ENCODE results near the gene PPL.
A peak's percentile ranks its signal among the peaks of the same experiment; 100 is the strongest.
"Not testable (repeated sequence)": the region's sequence is repeated elsewhere in the genome, so short reads cannot be mapped to it uniquely, and the experiment has no call there.

The PPL gene

GRCh38 chr16:4968879-4969483, 32.0 kb upstream of the PPL start:
- H3K27me3 ChIP-seq (ENCODE audit: control insufficient read depth, insufficient read depth, low read length), result no peaks in the 10 kb centered on the region
- no peaks in the 10 kb centered on the region for H3K4me1 ChIP-seq (ENCODE audit: control insufficient read depth, insufficient read depth, low read length)
- H3K4me3 ChIP-seq (ENCODE audit: low read length), result no peak overlapping the region
- H3K27ac ChIP-seq (ENCODE audit: low read depth, low read length), result no peak overlapping the region
- no peak overlapping the region for H3K9ac ChIP-seq (ENCODE audit: low read length)
- no peaks in the 10 kb centered on the region for H3K36me3 ChIP-seq (ENCODE audit: control insufficient read depth, insufficient read depth, low read length)

GRCh38 chr16:4968278-4968677, 31.3 kb upstream of the PPL start:
- not testable (repeated sequence) for H3K4me3 ChIP-seq (ENCODE audit: low read length); H3K36me3 ChIP-seq (ENCODE audit: control insufficient read depth, insufficient read depth, low read length); H3K27ac ChIP-seq (ENCODE audit: low read depth, low read length); H3K27me3 ChIP-seq (ENCODE audit: control insufficient read depth, insufficient read depth, low read length); H3K4me1 ChIP-seq (ENCODE audit: control insufficient read depth, insufficient read depth, low read length); H3K9ac ChIP-seq (ENCODE audit: low read length)

GRCh38 chr16:4966736-4967453, 29.9 kb upstream of the PPL start:
- Histone ChIP-seq H3K36me3 (ENCODE audit: control insufficient read depth, insufficient read depth, low read length) (no peaks in the 10 kb centered on the region), H3K4me1 (ENCODE audit: control insufficient read depth, insufficient read depth, low read length) (no peaks in the 10 kb centered on the region), H3K27me3 (ENCODE audit: control insufficient read depth, insufficient read depth, low read length) (no peaks in the 10 kb centered on the region), H3K9ac (ENCODE audit: low read length) (no peak overlapping the region), H3K4me3 (ENCODE audit: low read length) (no peak overlapping the region), H3K27ac (ENCODE audit: low read depth, low read length) (no peak overlapping the region)

DNA sequence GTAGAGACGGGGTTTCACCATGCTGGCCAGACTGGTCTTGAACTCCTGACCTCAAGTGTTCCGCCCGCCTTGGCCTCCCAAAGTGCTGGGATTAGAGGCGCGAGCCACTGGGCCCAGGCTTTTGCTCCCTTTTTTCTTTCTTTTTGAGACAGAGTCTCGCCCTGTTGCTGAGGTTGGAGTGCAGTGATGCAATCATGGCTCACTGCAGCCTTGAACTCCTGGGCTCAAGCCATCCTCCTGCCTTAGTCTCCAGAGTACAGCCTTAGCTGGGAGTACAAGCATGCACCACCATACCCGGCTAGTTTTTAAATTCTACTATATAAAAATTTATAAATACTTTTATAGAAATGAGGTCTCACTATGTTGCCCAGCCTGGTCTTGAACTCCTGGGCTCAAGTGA, 26.6 kb upstream of the PPL start:
- not testable (repeated sequence) for H3K27me3 ChIP-seq (ENCODE audit: control insufficient read depth, insufficient read depth, low read length); H3K9ac ChIP-seq (ENCODE audit: low read length); H3K36me3 ChIP-seq (ENCODE audit: control insufficient read depth, insufficient read depth, low read length); H3K27ac ChIP-seq (ENCODE audit: low read depth, low read length); H3K4me1 ChIP-seq (ENCODE audit: control insufficient read depth, insufficient read depth, low read length); H3K4me3 ChIP-seq (ENCODE audit: low read length)

- Histone ChIP-seq H3K36me3 (ENCODE audit: control insufficient read depth, insufficient read depth, low read length) (no peaks in the 10 kb centered on the region), H3K4me3 (ENCODE audit: low read length) (no peak overlapping the region), H3K4me1 (ENCODE audit: control insufficient read depth, insufficient read depth, low read length) (peaks cover 3% of the 10 kb centered on the region), H3K27me3 (ENCODE audit: control insufficient read depth, insufficient read depth, low read length) (no peaks in the 10 kb centered on the region), H3K9ac (ENCODE audit: low read length) (no peak overlapping the region), H3K27ac (ENCODE audit: low read depth, low read length) (no peak overlapping the region)
Observed at GRCh38 chr16:4962716-4963115, 25.8 kb upstream of the PPL start.

GRCh38 chr16:4960579-4960978, 23.6 kb upstream of the PPL start:
- H3K4me1 ChIP-seq (ENCODE audit: control insufficient read depth, insufficient read depth, low read length), result peaks cover 5% of the 10 kb centered on the region
- no peaks in the 10 kb centered on the region for H3K27me3 ChIP-seq (ENCODE audit: control insufficient read depth, insufficient read depth, low read length)
- H3K27ac ChIP-seq (ENCODE audit: low read depth, low read length), result no peak overlapping the region
- H3K9ac ChIP-seq (ENCODE audit: low read length), result no peak overlapping the region
- no peaks in the 10 kb centered on the region for H3K36me3 ChIP-seq (ENCODE audit: control insufficient read depth, insufficient read depth, low read length)
- no peak overlapping the region for H3K4me3 ChIP-seq (ENCODE audit: low read length)

GRCh38 chr16:4958510-4959438, 21.8 kb upstream of the PPL start:
- no peak overlapping the region for H3K9ac ChIP-seq (ENCODE audit: low read length)
- no peaks in the 10 kb centered on the region for H3K36me3 ChIP-seq (ENCODE audit: control insufficient read depth, insufficient read depth, low read length)
- H3K4me1 ChIP-seq (ENCODE audit: control insufficient read depth, insufficient read depth, low read length), result peaks cover 5% of the 10 kb centered on the region
- peak overlapping the region; percentile 63 for H3K4me3 ChIP-seq (ENCODE audit: low read length)
- no peak overlapping the region for H3K27ac ChIP-seq (ENCODE audit: low read depth, low read length)
- no peaks in the 10 kb centered on the region for H3K27me3 ChIP-seq (ENCODE audit: control insufficient read depth, insufficient read depth, low read length)

- H3K4me1 ChIP-seq (ENCODE audit: control insufficient read depth, insufficient read depth, low read length), result peaks cover 5% of the 10 kb centered on the region
- H3K4me3 ChIP-seq (ENCODE audit: low read length), result peak within 1 kb of the TSS; percentile 65
- H3K9ac ChIP-seq (ENCODE audit: low read length), result no peak within 1 kb of the TSS
- H3K36me3 ChIP-seq (ENCODE audit: control insufficient read depth, insufficient read depth, low read length), result no peaks in the 10 kb centered on the region
- H3K27ac ChIP-seq (ENCODE audit: low read depth, low read length), result no peak within 1 kb of the TSS
- H3K27me3 ChIP-seq (ENCODE audit: control insufficient read depth, insufficient read depth, low read length), result no peaks in the 10 kb centered on the region
Observed at GRCh38 chr16:4957720-4958509, 21.0 kb upstream of the PPL start, which contains the start of gene SEC14L5. SEC14L5 (plus strand) TSS chr16:4958330; CDS start chr16:4959324, 994 bp downstream.

- peak overlapping the region; percentile 65 for H3K4me3 ChIP-seq (ENCODE audit: low read length)
- no peak overlapping the region for H3K27ac ChIP-seq (ENCODE audit: low read depth, low read length)
- H3K27me3 ChIP-seq (ENCODE audit: control insufficient read depth, insufficient read depth, low read length), result no peaks in the 10 kb centered on the region
- peaks cover 5% of the 10 kb centered on the region for H3K4me1 ChIP-seq (ENCODE audit: control insufficient read depth, insufficient read depth, low read length)
- H3K9ac ChIP-seq (ENCODE audit: low read length), result no peak overlapping the region
- H3K36me3 ChIP-seq (ENCODE audit: control insufficient read depth, insufficient read depth, low read length), result no peaks in the 10 kb centered on the region
Observed at GRCh38 chr16:4957420-4957719, 20.4 kb upstream of the PPL start.

GRCh38 chr16:4954714-4955113, 17.8 kb upstream of the PPL start:
- H3K27ac ChIP-seq (ENCODE audit: low read depth, low read length), result no peak overlapping the region
- H3K36me3 ChIP-seq (ENCODE audit: control insufficient read depth, insufficient read depth, low read length), result no peaks in the 10 kb centered on the region
- H3K4me3 ChIP-seq (ENCODE audit: low read length), result no peak overlapping the region
- H3K27me3 ChIP-seq (ENCODE audit: control insufficient read depth, insufficient read depth, low read length), result no peaks in the 10 kb centered on the region
- H3K4me1 ChIP-seq (ENCODE audit: control insufficient read depth, insufficient read depth, low read length), result peaks cover 5% of the 10 kb centered on the region
- no peak overlapping the region for H3K9ac ChIP-seq (ENCODE audit: low read length)

GRCh38 chr16:4951583-4951982, 14.6 kb upstream of the PPL start:
- not testable (repeated sequence) for H3K27me3 ChIP-seq (ENCODE audit: control insufficient read depth, insufficient read depth, low read length); H3K36me3 ChIP-seq (ENCODE audit: control insufficient read depth, insufficient read depth, low read length); H3K27ac ChIP-seq (ENCODE audit: low read depth, low read length); H3K4me3 ChIP-seq (ENCODE audit: low read length); H3K4me1 ChIP-seq (ENCODE audit: control insufficient read depth, insufficient read depth, low read length); H3K9ac ChIP-seq (ENCODE audit: low read length)

DNA sequence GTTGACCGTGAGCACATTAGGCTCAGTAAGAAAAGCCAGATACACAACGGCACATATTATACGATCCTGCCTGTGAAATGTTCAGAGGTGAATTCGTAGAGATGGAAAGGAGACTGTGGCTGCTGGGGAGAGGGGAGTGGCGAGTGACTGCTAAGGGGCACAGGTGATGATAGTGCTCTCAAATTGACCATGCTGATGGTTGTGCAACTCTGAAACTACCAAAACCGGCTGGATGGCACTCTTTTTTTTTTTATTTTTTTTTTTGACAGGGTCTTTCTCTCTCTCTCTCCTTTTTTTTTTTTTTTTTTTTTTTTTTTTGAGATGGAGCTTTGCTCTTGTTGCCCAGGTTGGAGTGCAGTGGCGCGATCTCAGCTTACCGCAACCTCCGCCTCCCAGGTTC, 13.0 kb upstream of the PPL start:
- Histone ChIP-seq H3K36me3 (ENCODE audit: control insufficient read depth, insufficient read depth, low read length) (no peaks in the 10 kb centered on the region), H3K4me1 (ENCODE audit: control insufficient read depth, insufficient read depth, low read length) (peaks cover 5% of the 10 kb centered on the region), H3K27me3 (ENCODE audit: control insufficient read depth, insufficient read depth, low read length) (no peaks in the 10 kb centered on the region), H3K9ac (ENCODE audit: low read length) (no peak overlapping the region), H3K27ac (ENCODE audit: low read depth, low read length) (no peak overlapping the region), H3K4me3 (ENCODE audit: low read length) (no peak overlapping the region)

All from rectal smooth muscle tissue (tissue), 1 donor.